ENCODE results near the gene NABP2.
"Not testable (repeated sequence)": the region's sequence is repeated elsewhere in the genome, so short reads cannot be mapped to it uniquely, and the experiment has no call there.

Gene NABP2

GRCh38 chr12:56248711-56249110 lies 24.6 kb downstream of the NABP2 start:
- no peak for DNase-seq

- DNase-seq, result no peak
Observed at GRCh38 chr12:56252649-56253048, 28.5 kb downstream of the NABP2 start.

GRCh38 chr12:56253091-56253490 lies 28.9 kb downstream of the NABP2 start:
- DNase-seq, result no peak

- no peak for DNase-seq
Observed at GRCh38 chr12:56255671-56256070, 31.5 kb downstream of the NABP2 start.

DNA sequence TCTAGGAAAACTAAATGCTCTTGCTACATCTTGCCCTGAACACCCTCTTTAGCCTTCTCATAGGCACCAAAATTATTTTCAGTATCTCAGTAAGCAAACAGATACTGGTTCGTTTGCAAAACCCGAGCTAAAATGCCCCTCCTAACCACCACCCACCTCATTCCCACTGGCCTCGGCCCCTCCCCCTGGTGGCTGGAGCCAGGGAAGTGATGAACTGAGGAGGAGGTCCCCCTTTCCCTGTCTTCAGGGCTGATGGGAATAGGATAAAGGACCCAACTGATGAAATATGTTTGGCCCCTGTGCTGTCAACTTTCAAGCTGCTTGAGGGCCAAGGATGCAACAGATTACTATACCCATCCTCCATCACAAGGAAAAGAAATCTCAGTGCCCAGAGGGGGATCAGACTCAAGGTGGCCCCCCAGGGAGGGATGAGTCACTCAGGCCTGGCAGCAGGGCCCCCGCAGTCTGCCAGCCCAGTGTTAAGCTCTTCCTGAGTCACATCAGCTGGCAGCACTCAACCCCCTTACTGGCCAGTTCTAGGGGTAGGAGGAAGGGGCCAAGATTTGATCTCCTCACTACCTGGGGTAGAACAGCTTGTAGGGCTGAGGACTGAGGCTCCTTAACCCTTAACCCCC lies 32.3 kb downstream of the NABP2 start:
- no peak for DNase-seq

DNA sequence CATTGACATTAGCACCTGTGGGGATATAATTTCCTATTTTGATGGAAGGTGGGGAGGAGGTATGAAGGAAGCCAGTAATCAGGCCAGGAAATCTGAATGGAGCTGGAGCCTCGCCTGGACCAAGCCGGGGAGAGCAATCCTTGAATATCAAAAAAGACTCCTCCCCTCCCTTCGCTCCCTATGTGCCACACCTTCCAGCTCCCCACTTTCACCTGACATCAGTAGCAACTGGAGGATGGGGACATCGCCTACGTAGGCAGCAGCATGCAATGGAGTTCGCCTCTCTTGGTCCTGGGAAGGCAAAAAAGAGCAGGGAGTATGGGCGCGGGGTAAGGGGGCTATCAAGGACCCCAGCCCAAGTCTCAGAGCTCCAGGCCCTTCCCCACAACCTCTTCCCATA lies 32.9 kb downstream of the NABP2 start:
- DNase-seq, result no peak

GRCh38 chr12:56257491-56258067 lies 33.4 kb downstream of the NABP2 start:
- DNase-seq, result no peak

DNA sequence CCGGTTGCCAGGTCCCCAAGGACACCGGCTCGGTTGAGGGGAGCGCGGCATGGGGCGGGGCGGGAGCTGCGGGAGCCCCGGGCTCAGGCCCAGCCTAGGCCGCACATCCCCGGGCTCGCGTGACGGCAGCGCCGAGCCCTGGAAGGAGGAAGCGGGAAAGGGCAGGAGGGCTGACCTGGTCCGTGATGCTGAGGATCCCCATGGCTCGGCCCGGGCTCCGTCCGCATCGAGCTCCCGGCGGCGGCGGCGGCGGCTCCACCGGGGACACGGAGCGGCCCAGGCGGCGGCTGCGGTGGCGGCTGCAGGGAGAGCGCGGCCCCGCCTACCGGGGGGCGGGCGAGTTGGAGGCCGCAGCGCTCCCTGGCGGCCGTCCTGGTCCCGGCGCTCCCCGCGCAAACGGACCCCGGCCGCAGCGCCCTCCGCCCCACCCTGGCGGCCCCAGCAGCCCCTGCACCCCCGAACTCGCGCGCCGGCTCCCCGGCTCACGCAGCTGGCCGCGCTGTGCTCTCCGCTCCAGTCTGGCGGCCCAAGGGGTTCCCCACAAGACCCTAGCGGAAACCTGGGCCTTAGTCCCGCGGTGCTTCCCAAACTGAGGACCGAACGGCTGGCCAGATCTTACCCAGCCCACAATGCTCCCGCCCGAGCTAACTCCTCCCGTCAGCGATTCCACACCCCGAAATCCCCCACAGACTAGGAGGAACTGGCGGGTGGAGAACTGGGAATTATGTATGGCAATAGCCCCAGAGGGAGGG lies 34.1 kb downstream of the NABP2 start, which contains the start of gene ANKRD52:
TSS of gene ANKRD52 (minus strand) at position 317 of the 752 bp plus-strand sequence. CDS start at position 202, 115 bp downstream.
- peak; percentile 66 for DNase-seq

DNA sequence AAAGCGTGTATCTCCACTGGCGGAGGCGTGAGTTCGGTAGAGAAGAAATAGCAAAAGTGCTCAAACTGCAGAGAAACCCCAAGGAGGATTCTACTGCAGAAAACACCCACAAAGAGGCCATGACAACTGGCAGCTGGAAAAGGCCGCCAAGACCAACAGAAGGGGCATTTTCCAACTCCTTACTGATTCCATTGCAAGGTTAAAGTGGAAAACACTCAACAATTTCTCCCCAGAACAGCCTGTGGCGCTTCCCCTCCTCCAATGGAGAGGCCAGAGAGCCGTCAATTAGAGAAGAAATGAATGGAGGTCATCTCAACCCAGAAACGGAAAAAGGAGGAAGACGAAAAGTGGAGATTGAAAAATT lies 34.7 kb downstream of the NABP2 start:
- no peak for DNase-seq

GRCh38 chr12:56260380-56260779 lies 36.2 kb downstream of the NABP2 start:
- no peak for DNase-seq

DNA sequence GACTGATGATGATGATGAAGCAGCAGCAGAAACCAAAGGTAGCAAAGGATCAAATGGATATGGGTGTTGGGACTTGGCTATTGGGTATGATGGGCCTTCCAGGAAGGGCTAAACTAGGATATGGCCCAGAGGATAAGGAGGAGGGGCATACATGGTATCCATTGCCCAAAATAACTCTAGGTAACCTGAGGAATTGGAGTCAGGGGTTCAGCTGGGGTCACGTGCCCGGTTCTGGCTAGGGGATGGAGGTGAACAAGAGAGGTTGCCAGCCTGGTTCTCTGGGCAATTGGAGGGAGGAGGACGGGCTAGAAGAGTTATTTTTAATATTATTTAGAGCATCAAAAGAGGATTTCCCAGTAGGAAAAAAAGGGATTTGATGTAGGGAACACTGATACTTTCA lies 36.8 kb downstream of the NABP2 start:
- DNase-seq, result no peak

GRCh38 chr12:56261503-56262232 lies 37.5 kb downstream of the NABP2 start:
- no peak for DNase-seq

GRCh38 chr12:56262955-56263354 lies 38.8 kb downstream of the NABP2 start:
- not testable (repeated sequence) for DNase-seq

DNA sequence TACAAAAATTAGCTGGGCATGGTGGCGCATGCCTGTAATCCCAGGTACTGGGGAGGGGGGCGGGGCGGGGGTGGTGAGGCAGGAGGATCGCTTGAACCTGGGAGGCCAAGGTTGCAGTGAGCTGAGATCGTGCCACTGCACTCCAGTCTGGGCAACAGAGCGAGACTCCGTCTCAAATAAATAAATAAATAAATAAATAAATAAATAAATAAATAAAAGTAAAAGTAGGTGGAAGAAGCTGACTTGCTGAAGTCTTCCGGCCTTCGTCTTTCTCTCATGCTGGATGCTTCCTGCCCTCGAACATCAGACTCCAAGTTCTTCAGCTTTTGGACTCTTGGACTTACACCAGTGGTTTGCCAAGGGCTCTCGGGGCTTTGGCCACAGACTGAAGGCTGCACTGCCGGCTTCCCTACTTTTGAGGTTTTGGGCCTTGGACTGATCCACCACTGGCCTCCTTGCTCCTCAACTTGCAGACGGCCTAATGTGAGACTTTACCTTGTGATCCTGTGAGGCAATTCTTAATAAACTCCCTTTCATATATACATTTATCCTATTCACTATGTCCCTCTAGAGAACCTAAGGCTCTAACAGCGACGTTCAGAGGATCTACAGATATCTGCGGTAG lies 42.0 kb downstream of the NABP2 start:
- not testable (repeated sequence) for DNase-seq

DNA sequence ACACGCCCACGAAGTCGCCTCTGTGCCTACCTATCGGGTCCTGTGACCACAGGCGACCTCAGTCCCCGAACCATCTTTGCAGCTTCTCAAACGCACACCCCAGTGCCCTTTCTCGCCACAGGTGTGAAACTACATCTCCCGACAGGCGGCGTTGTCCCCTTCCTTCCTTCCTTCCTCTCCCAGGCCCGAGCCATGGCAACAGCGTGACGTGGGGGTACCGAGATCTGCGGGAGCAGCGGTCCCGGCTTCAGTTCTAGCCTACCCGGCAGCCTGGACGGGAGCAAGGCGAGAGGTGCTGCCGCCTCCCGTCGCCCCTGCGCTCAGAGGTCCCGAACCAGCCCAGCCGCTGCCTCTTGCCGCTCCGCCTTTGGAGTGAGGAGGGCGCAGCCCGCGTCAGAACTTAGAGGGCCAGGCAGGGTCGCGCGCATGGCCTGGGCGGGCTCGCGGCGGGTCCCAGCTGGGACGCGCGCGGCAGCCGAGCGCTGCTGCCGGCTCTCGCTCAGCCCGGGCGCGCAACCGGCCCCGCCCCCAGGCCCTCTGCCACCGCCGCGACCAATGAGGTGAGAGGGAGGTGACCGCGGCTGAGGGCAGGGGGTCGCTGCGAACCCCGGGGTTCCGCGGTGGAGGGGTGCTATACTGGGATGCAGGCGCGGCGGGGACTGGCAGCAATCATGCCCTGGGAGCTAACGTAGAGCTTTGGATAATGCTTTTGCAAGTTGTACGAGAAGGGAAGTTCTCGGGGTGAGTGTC lies 42.7 kb downstream of the NABP2 start, which contains the start of gene COQ10A:
TSS of gene COQ10A (plus strand) at position 250 of the 750 bp plus-strand sequence. CDS start at position 427, 177 bp downstream.
- DNase-seq, result peak; percentile 83

DNA sequence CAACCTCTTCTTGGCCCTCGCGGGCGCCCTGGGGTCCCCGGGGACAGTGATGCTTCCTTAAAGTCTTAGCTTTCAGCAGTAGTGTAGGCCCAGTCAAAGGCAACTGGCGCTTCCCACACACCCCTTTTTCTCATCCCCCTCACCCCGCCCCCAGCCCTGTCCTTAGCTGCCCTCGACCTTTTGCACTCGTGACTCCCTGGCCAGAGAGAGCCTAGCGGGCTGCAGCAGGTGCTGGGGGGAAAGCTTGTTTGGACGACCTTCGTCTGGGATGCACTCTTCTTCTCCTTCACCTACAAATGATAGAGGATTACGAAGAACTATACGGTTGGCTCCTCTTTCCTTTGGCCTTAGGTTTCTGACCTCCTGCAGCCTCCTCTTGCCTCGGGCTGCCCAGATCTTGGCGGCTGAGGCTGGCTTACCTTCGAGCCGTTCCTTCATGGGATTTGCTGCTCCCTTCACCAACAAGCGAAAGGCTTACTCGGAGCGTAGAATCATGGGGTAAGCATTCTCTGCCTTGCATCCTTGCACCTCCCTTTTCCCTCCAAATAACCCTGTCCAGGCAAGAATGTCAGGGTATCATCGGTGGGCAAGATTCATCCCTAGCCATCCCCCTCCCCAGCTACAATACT lies 43.4 kb downstream of the NABP2 start:
- DNase-seq, result no peak

DNA sequence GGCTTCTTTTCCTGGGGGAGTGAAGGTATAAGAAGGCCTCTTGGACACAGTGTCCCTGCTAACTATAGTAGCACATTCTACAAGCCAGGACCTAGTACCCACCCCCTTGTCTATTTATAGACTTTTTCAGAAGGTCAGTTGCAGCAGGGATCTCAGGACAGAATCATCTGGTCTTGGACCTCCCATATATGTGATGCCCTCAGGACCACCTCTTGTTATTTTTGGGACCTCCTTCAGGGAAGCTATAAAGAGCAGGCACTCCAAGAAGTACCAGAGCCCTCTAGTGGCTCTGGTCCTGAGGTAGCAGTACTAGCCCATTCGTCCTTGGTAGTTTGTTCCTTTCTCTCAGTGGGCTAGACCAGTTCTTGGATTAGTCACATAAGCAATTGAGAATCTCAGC lies 46.9 kb downstream of the NABP2 start:
- DNase-seq, result no peak

GRCh38 chr12:56272468-56272867 lies 48.3 kb downstream of the NABP2 start:
- not testable (repeated sequence) for DNase-seq

GRCh38 chr12:56274299-56274698 lies 50.2 kb downstream of the NABP2 start:
- DNase-seq, result no peak

DNA sequence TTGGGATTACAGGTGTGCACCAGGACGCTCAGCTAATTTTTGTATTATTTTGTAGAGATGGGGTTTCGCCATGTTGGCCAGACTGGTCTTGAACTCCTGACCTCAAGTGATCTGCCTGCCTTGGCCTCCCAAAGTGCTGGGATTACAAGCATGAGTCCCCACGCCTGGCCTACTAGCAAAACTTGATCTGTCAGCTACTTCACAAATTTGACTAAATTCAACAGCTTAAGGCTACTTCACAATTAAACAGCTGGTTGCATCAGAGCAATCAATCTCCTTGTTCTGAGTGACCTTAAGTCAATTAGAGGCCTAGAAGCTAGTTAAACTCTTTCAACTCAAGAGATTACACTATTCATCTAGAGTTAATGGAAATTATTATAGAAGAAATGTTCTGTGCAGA lies 54.8 kb downstream of the NABP2 start:
- DNase-seq, result no peak

Data from activated CD4-positive, alpha-beta T cell treated with anti-CD3 and anti-CD28 coated beads for 1 hour (primary cell).